HEK293 (cell line): ENCODE results near the gene SPTBN1.

Source experiments
- CTCF ChIA-PET: fragments of 350-600 bp; formaldehyde crosslinking; extraction: SDS; loops from one replicate; lab custom pipeline; 2021; ENCODE audit warnings: antibody characterized with exemption; lab: Yijun Ruan, JAX
- POLR2A ChIA-PET: fragments of 300-600 bp; formaldehyde crosslinking; extraction: SDS; loops from one replicate; lab custom pipeline; 2020; ENCODE audit warnings: antibody characterized with exemption, inconsistent platforms; lab: Yijun Ruan, JAX
- H3K27ac ChIP-seq: fragments of 200-500 bp; sonication (Bioruptor generic); 2 replicates; pipeline ENCODE4 v1.5.1; 2014; ENCODE audit warnings: low read depth, low read length, control low read depth, inconsistent platforms; ENCODE audit errors: extremely low read depth
- H3K36me3 ChIP-seq, 2 experiments: fragments of 200-500 bp in 1 of 2; sonication (Bioruptor generic) in 1 of 2; 1 replicate in 1 of 2; 2 replicates in 1 of 2; pipeline ENCODE4 v1.5.1; 2014 to 2017; ENCODE audit warnings: inconsistent platforms in 2 of 2, low read length in 2 of 2; ENCODE audit not compliant: control insufficient read depth in 2 of 2, insufficient read depth in 1 of 2
- H3K4me1 ChIP-seq: fragments of 200-500 bp; sonication (Bioruptor generic); 2 replicates; pipeline ENCODE4 v1.5.1; 2014; ENCODE audit warnings: mild to moderate bottlenecking, low read length, inconsistent platforms; ENCODE audit not compliant: control insufficient read depth, insufficient read depth
- H3K4me3 ChIP-seq: 2 replicates; pipeline ENCODE4 v1.5.1; 2011; ENCODE audit warnings: low read depth, mild to moderate bottlenecking, control low read depth, low read length, moderate library complexity
- H3K9me3 ChIP-seq: fragments of 200-500 bp; sonication (Bioruptor generic); 2 replicates; pipeline ENCODE4 v1.5.1; 2014; ENCODE audit warnings: low read depth, low read length, inconsistent platforms; ENCODE audit not compliant: control insufficient read depth, insufficient read depth
- ATF2 ChIP-seq: fragments of 450-650 bp; formaldehyde crosslinking; IDR thresholded peaks from 2 replicates; pipeline ENCODE4 v1.5.1; 2016; ENCODE audit warnings: missing biosample characterization, missing genetic modification characterization, low read depth
- BCL11B ChIP-seq: fragments of 450-650 bp; formaldehyde crosslinking; IDR thresholded peaks from 2 replicates; pipeline ENCODE4 v1.5.1; 2016; ENCODE audit warnings: low read depth, missing biosample characterization, missing genetic modification characterization
- GLI2 ChIP-seq: fragments of 450-650 bp; formaldehyde crosslinking; IDR thresholded peaks from 2 replicates; pipeline ENCODE4; 2017; ENCODE audit warnings: missing biosample characterization, missing genetic modification characterization, low read depth, borderline replicate concordance
- HOXD13 ChIP-seq: sonication (generic); formaldehyde crosslinking; IDR thresholded peaks from 2 replicates; pipeline ENCODE4 v1.8.0; 2022; ENCODE audit warnings: missing genetic modification reagents, borderline replicate concordance
- SALL2 ChIP-seq: fragments of 450-650 bp; formaldehyde crosslinking; IDR thresholded peaks from 2 replicates; pipeline ENCODE4 v1.5.0; 2017; ENCODE audit warnings: missing biosample characterization, mild to moderate bottlenecking, missing genetic modification characterization, borderline replicate concordance
- SP2 ChIP-seq: fragments of 450-650 bp; formaldehyde crosslinking; IDR thresholded peaks from 2 replicates; pipeline ENCODE4 v1.5.1; 2016; ENCODE audit warnings: missing biosample characterization, missing genetic modification characterization
- SP7 ChIP-seq: fragments of 450-650 bp; formaldehyde crosslinking; IDR thresholded peaks from 2 replicates; pipeline ENCODE4 v1.5.1; 2016; ENCODE audit warnings: missing biosample characterization, missing genetic modification characterization
- TRIM28 ChIP-seq: IDR thresholded peaks from 2 replicates; pipeline ENCODE4 v1.6.1; 2011; ENCODE audit warnings: low read length, control low read depth, borderline replicate concordance
- ZFP41 ChIP-seq: fragments of 450-650 bp; formaldehyde crosslinking; IDR thresholded peaks from 2 replicates; pipeline ENCODE4 v1.5.1; 2016; ENCODE audit warnings: missing biosample characterization, missing genetic modification characterization, borderline replicate concordance
- ZNF155 ChIP-seq: fragments of 450-650 bp; formaldehyde crosslinking; IDR thresholded peaks from 2 replicates; pipeline ENCODE4 v1.5.1; 2016; ENCODE audit warnings: missing biosample characterization, missing genetic modification characterization
- ZNF221 ChIP-seq: fragments of 450-650 bp; formaldehyde crosslinking; IDR thresholded peaks from 2 replicates; pipeline ENCODE4 v1.5.1; 2017; ENCODE audit warnings: missing biosample characterization, missing genetic modification characterization, borderline replicate concordance
- ZNF223 ChIP-seq: fragments of 450-650 bp; formaldehyde crosslinking; IDR thresholded peaks from 2 replicates; pipeline ENCODE4 v1.5.1; 2016; ENCODE audit warnings: missing biosample characterization, missing genetic modification characterization
- ZNF274 ChIP-seq, 2 experiments: fragments of 200-500 bp in 1 of 2; fragments of 450-650 bp in 1 of 2; sonication (Bioruptor generic) in 1 of 2; formaldehyde crosslinking in 1 of 2; IDR thresholded peaks; 2 replicates each; pipeline versions ENCODE4 v1.5.1 to v1.6.1; 2014 to 2016; ENCODE audit warnings: borderline replicate concordance in 1 of 2, inconsistent platforms in 1 of 2, low read length in 1 of 2, missing biosample characterization in 1 of 2, missing genetic modification characterization in 1 of 2
- ZNF600 ChIP-seq: fragments of 450-650 bp; formaldehyde crosslinking; IDR thresholded peaks from 2 replicates; pipeline ENCODE4 v1.5.1; 2016; ENCODE audit warnings: missing biosample characterization, missing genetic modification characterization
- ZNF623 ChIP-seq: fragments of 450-650 bp; formaldehyde crosslinking; IDR thresholded peaks from 2 replicates; pipeline ENCODE4 v1.5.1; 2016; ENCODE audit warnings: missing biosample characterization, missing genetic modification characterization
- ZNF660 ChIP-seq: fragments of 450-650 bp; IDR thresholded peaks from 2 replicates; pipeline ENCODE4 v1.5.1; 2018; ENCODE audit warnings: missing biosample characterization, mild to moderate bottlenecking, missing genetic modification characterization
- ZNF837 ChIP-seq: fragments of 450-650 bp; formaldehyde crosslinking; IDR thresholded peaks from 2 replicates; pipeline ENCODE4 v1.5.1; 2016; ENCODE audit warnings: missing biosample characterization, missing genetic modification characterization

The SPTBN1 gene

GRCh38 chr2:54624591-54625071 is 168.5 kb downstream of the SPTBN1 start:
- Histone ChIP-seq H3K4me3 (no peak overlapping the region), H3K36me3 (peaks cover 37 to 97% of the 10 kb centered on the region in 2 experiments), H3K4me1 (no peaks in the 10 kb centered on the region), H3K27ac (no peak overlapping the region), H3K9me3 (no peaks in the 10 kb centered on the region)
- CTCF ChIA-PET = interaction anchor here (0.9 to 1.3 kb wide), 3 partner anchors 53 to 409 kb away, joined by 3 to 7 read pairs (median 4); no protein-coding TSS in a partner anchor
- TF ChIP-seq BCL11B (tag by site-specific recombination) (no peak), HOXD13 (no peak), SP2 (tag by site-specific recombination) (no peak), SP7 (no peak), ZNF274 (IDR thresholded peaks at IDR 0.05; ENCODE audit: low read length) (no peak), ZNF274 (tag by site-specific recombination; IDR thresholded peaks at IDR 0.05; ENCODE audit: borderline replicate concordance) (no peak)
- POLR2A ChIA-PET = no interaction called here

- Histone ChIP-seq H3K9me3 (no peaks in the 10 kb centered on the region), H3K4me1 (no peaks in the 10 kb centered on the region), H3K27ac (no peak overlapping the region), H3K4me3 (no peak overlapping the region), H3K36me3 (peaks cover 37 to 97% of the 10 kb centered on the region in 2 experiments)
- POLR2A ChIA-PET = no interaction called here
- TF ChIP-seq ZNF223 (tag by site-specific recombination) = no peak
- TF ChIP-seq ZNF221 = no peak
- TF ChIP-seq GLI2 (tag by site-specific recombination) = no peak
- CTCF ChIA-PET = interaction anchor here (0.6 kb wide), 1 partner anchor 38 kb away, joined by 3 read pairs; no protein-coding TSS in a partner anchor
Observed at GRCh38 chr2:54626131-54626530, 170.0 kb downstream of the SPTBN1 start.

GRCh38 chr2:54626884-54627283 is 170.8 kb downstream of the SPTBN1 start:
- H3K36me3 ChIP-seq = peaks cover 40 to 97% of the 10 kb centered on the region in 2 experiments
- no peak for TF ChIP-seq TRIM28
- no peak for TF ChIP-seq ZNF600 (tag by site-specific recombination)
- TF ChIP-seq SALL2 (tag by site-specific recombination) = no peak
- no peak for TF ChIP-seq ZNF155 (tag by site-specific recombination)
- no peak for TF ChIP-seq ATF2 (tag by site-specific recombination)
- TF ChIP-seq, all 188 proteins: peak for 0
- POLR2A ChIA-PET = no interaction called here
- H3K27ac ChIP-seq = no peak overlapping the region
- H3K9me3 ChIP-seq = no peaks in the 10 kb centered on the region
- no peak overlapping the region for H3K4me3 ChIP-seq
- CTCF ChIA-PET = no interaction called here
- H3K4me1 ChIP-seq = no peaks in the 10 kb centered on the region

- Histone ChIP-seq H3K36me3 (peaks cover 48 to 97% of the 10 kb centered on the region in 2 experiments), H3K4me1 (no peaks in the 10 kb centered on the region), H3K4me3 (no peak overlapping the region), H3K9me3 (no peaks in the 10 kb centered on the region), H3K27ac (no peak overlapping the region)
- TF ChIP-seq ZFP41 (tag by site-specific recombination) (no peak), ZNF660 (tag by site-specific recombination) (no peak), ZNF623 (tag by site-specific recombination) (no peak), ZNF837 (tag by site-specific recombination) (no peak)
- CTCF ChIA-PET = interaction anchor here (0.6 kb wide), 1 partner anchor 95 kb away, joined by 4 read pairs; the partner anchor contains the start of gene EML6
- POLR2A ChIA-PET = no interaction called here
Observed at GRCh38 chr2:54627973-54628372, 171.8 kb downstream of the SPTBN1 start.
